DND-41 (cell line): ENCODE results near the gene ITM2C.

Experiments used
- ATAC-seq: fragments of 200-7000 bp; cut with Tn5 transposase; 3 replicates; pipeline ENCODE4 v1.9.1; 2021; ENCODE audit warnings: low read depth; ENCODE audit not compliant: insufficient read depth
- DNase-seq: peaks from one replicate; pipeline ENCODE4 v3.0.0-alpha.2; 2020
- H2AFZ ChIP-seq: 2 replicates; pipeline ENCODE4 v1.6.0; 2012; ENCODE audit warnings: low read depth, low read length
- H3K27ac ChIP-seq: 2 replicates; pipeline ENCODE4 v1.5.1; 2012; ENCODE audit warnings: low read length, inconsistent platforms
- H3K27me3 ChIP-seq: fragments of 200-600 bp; sonication (generic); 2 replicates; pipeline ENCODE4 v1.6.0; 2012; ENCODE audit warnings: low read length, mild to moderate bottlenecking, inconsistent platforms; ENCODE audit not compliant: insufficient read depth, poor library complexity
- H3K36me3 ChIP-seq: 2 replicates; pipeline ENCODE4 v1.5.1; 2012; ENCODE audit warnings: low read length, inconsistent platforms; ENCODE audit not compliant: insufficient read depth
- H3K4me1 ChIP-seq: 2 replicates; pipeline ENCODE4 v1.5.1; 2012; ENCODE audit warnings: mild to moderate bottlenecking, low read length; ENCODE audit not compliant: insufficient read depth
- H3K4me2 ChIP-seq: 2 replicates; pipeline ENCODE4 v1.6.0; 2012; ENCODE audit warnings: mild to moderate bottlenecking, moderate library complexity, low read length, inconsistent platforms; ENCODE audit not compliant: insufficient read depth
- H3K4me3 ChIP-seq, 2 experiments: fragments of 200-600 bp in 1 of 2; shearing (Covaris generic) in 1 of 2; 2 replicates each; pipeline ENCODE4 v1.5.1; 2012 to 2016; ENCODE audit warnings: inconsistent platforms in 2 of 2, low read length in 2 of 2, mild to moderate bottlenecking in 2 of 2, low read depth in 1 of 2, moderate library complexity in 1 of 2
- H3K79me2 ChIP-seq: 2 replicates; pipeline ENCODE4 v1.6.0; 2012; ENCODE audit warnings: low read length, inconsistent platforms; ENCODE audit not compliant: insufficient read depth
- H3K9ac ChIP-seq: 2 replicates; pipeline ENCODE4 v1.6.0; 2012; ENCODE audit warnings: low read depth, mild to moderate bottlenecking, inconsistent platforms, low read length, moderate library complexity
- H3K9me3 ChIP-seq: 2 replicates; pipeline ENCODE4 v1.5.1; 2012; ENCODE audit warnings: low read length, moderate library complexity, mild to moderate bottlenecking, inconsistent platforms; ENCODE audit not compliant: insufficient read depth, severe bottlenecking
- H4K20me1 ChIP-seq: 2 replicates; pipeline ENCODE4 v1.6.0; 2012; ENCODE audit warnings: low read length; ENCODE audit not compliant: insufficient read depth
- CTCF ChIP-seq: IDR thresholded peaks from 2 replicates; pipeline ENCODE4 v1.5.1; 2012; ENCODE audit warnings: borderline replicate concordance, low read length, moderate library complexity, mild to moderate bottlenecking; ENCODE audit not compliant: poor library complexity, severe bottlenecking; ENCODE audit errors: extremely low read depth
- EZH2 ChIP-seq: IDR thresholded peaks from 3 replicates; pipeline ENCODE4 v1.6.1; 2012; ENCODE audit warnings: borderline replicate concordance, low read depth, mild to moderate bottlenecking, moderate library complexity, low read length, inconsistent platforms; ENCODE audit not compliant: severe bottlenecking

The ITM2C gene

GRCh38 chr2:230864605-230865306 is at the start of gene ITM2C:
TSS of gene ITM2C (plus strand) at chr2:230864942. CDS start at chr2:230865026, 84 bp downstream.
- TF ChIP-seq CTCF (peak; percentile 74), EZH2 (no peak)
- Histone ChIP-seq H3K36me3 (no peaks in the 10 kb centered on the region; the same call in 1 of the 2 replicates), H4K20me1 (peaks cover 28% of the 10 kb centered on the region), H2AFZ (peak within 1 kb of the TSS; percentile 95), H3K4me2 (peak within 1 kb of the TSS; percentile 97), H3K4me3 (peak within 1 kb of the TSS; percentile 68 to 70), H3K4me1 (peaks cover 41% of the 10 kb centered on the region), H3K9me3 (no peaks in the 10 kb centered on the region), H3K9ac (peak within 1 kb of the TSS; percentile 91), H3K79me2 (peaks cover 24% of the 10 kb centered on the region), H3K27ac (peak within 1 kb of the TSS; percentile 69), H3K27me3 (peaks cover 8% of the 10 kb centered on the region)
- ATAC-seq, result peak; percentile 90
- peak; percentile 87 for DNase-seq

- H3K4me3 ChIP-seq, result no peak overlapping the region
- no peak for ATAC-seq
- H3K9ac ChIP-seq, result no peak overlapping the region
- H2AFZ ChIP-seq, result no peak overlapping the region
- H3K79me2 ChIP-seq, result no peaks in the 10 kb centered on the region; the same call in 1 of the 2 replicates
- peaks cover 83% of the 10 kb centered on the region for H3K36me3 ChIP-seq
- H3K4me1 ChIP-seq, result no peaks in the 10 kb centered on the region
- no peak for TF ChIP-seq CTCF
- no peak for TF ChIP-seq EZH2
- no peak for DNase-seq
- no peak overlapping the region for H3K4me2 ChIP-seq
- H3K27me3 ChIP-seq, result no peaks in the 10 kb centered on the region
- H4K20me1 ChIP-seq, result no peaks in the 10 kb centered on the region
- H3K9me3 ChIP-seq, result no peaks in the 10 kb centered on the region
- H3K27ac ChIP-seq, result no peak overlapping the region
These were observed 49.7 kb upstream of the ITM2C start for GRCh38 chr2:230815088-230815487.

- no peaks in the 10 kb centered on the region for H3K4me1 ChIP-seq
- H3K79me2 ChIP-seq, result no peaks in the 10 kb centered on the region; the same call in 1 of the 2 replicates
- DNase-seq, result no peak
- no peak for ATAC-seq
- no peak overlapping the region for H3K9ac ChIP-seq
- H3K4me3 ChIP-seq, result no peak overlapping the region
- H2AFZ ChIP-seq, result no peak overlapping the region
- TF ChIP-seq EZH2, result no peak
- no peak for TF ChIP-seq CTCF
- H3K9me3 ChIP-seq, result no peaks in the 10 kb centered on the region
- H4K20me1 ChIP-seq, result no peaks in the 10 kb centered on the region
- H3K27ac ChIP-seq, result no peak overlapping the region
- peaks cover 79% of the 10 kb centered on the region for H3K36me3 ChIP-seq
- no peaks in the 10 kb centered on the region for H3K27me3 ChIP-seq
- no peak overlapping the region for H3K4me2 ChIP-seq
These were observed 48.0 kb upstream of the ITM2C start for GRCh38 chr2:230816735-230817134.
